Small intestine (tissue), 7 donors: ENCODE measurements around the gene CNTN5. TPM values are rescaled to one million over a fixed set of nuclear protein-coding genes. Genes with fewer than 3 reads are reported as not detected.

Experiments
- DNase-seq, 2 donors: peaks; one replicate each; pipeline versions ENCODE4 v3.0.0 to v3.0.0-alpha.2; 2013
- FAIRE-seq: peaks from 2 replicates; lab custom pipeline; 2012; peaks lifted over from hg19 to GRCh38; lab: Jason Lieb, UNC
- H3K27ac ChIP-seq, 3 donors: one replicate each; pipeline ENCODE4 v1.5.1; 2013; ENCODE audit warnings: low read length in 2 of 3, mild to moderate bottlenecking in 2 of 3, control low read depth in 1 of 3, inconsistent platforms in 1 of 3, low read depth in 1 of 3, moderate library complexity in 1 of 3
- H3K27me3 ChIP-seq, 3 donors: one replicate each; pipeline ENCODE4 v1.6.1; 2013; ENCODE audit warnings: low read length in 3 of 3, inconsistent platforms in 1 of 3; ENCODE audit not compliant: control insufficient read depth in 3 of 3, insufficient read depth in 3 of 3
- H3K36me3 ChIP-seq, 3 donors: one replicate each; pipeline ENCODE4 v1.6.1; 2013; ENCODE audit warnings: low read length in 3 of 3, inconsistent platforms in 1 of 3, low read depth in 1 of 3, mild to moderate bottlenecking in 1 of 3, moderate library complexity in 1 of 3; ENCODE audit not compliant: control insufficient read depth in 3 of 3, insufficient read depth in 2 of 3
- H3K4me1 ChIP-seq, 3 donors: one replicate each; pipeline ENCODE4 v1.6.1; 2013; ENCODE audit warnings: low read length in 2 of 3, inconsistent platforms in 1 of 3, low read depth in 1 of 3, mild to moderate bottlenecking in 1 of 3, moderate library complexity in 1 of 3; ENCODE audit not compliant: control insufficient read depth in 3 of 3, insufficient read depth in 2 of 3
- H3K4me3 ChIP-seq, 3 donors: one replicate each; pipeline ENCODE4 v1.5.1; 2013; ENCODE audit warnings: low read length in 3 of 3, control low read depth in 1 of 3, inconsistent platforms in 1 of 3, low read depth in 1 of 3, mild to moderate bottlenecking in 1 of 3, moderate library complexity in 1 of 3
- H3K9me3 ChIP-seq, 2 donors: one replicate each; pipeline ENCODE4 v1.6.1; 2013; ENCODE audit warnings: low read depth in 1 of 2, low read length in 1 of 2; ENCODE audit not compliant: control insufficient read depth in 2 of 2, insufficient read depth in 1 of 2
- WGBS, 3 donors: extraction: QIAGEN DNeasy Blood & Tissue Kit; methylation state at CpG; one replicate each; pipeline ENCODE4 v1.1.7; 2013; 5-methylcytosine and 5-hydroxymethylcytosine counted together
- polyA plus RNA-seq, 4 donors: library from polyadenylated mRNA; stranded (reverse) in 3 of 4; unstranded in 1 of 4; fragments of 200-250 nt in 3 of 4; fragments of 120-200 nt in 1 of 4; gene quantifications; one replicate each; pipeline versions ENCODE4 v1.2.1 to v1.2.3, GENCODE V29; 2013
- donor health status: healthy with polysubstance abuse.
- donor health status: control.
- donor health status: control.
- donor health status: Bipolar disorder and iron deficiency.
- donor health status: healthy.

CNTN5 gene
- polyA plus RNA-seq, 4 donors, result 0.04 to 0.09 TPM; not detected in 2

DNA sequence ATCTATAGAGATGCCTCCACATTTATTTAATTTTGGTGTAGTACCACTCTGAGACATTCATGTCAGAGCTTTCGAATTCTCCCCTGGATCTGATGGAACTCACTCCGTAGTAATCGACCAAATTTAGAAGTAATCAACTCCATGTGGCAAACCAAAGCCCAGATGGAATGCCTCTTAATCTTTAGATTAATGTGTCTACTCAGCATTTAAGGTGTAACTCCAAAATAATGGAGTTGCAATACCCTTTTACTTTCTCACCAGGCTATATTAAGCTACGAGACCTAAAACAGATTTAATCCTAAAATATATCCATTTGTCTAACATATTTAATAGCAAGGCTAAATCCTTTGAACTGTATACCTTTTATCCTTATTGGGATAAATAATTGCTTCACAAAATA is 473.3 kb downstream of the CNTN5 start:
- H3K27ac ChIP-seq, result no peak overlapping the region
- FAIRE-seq (no peak), DNase-seq (no peak)
- no peaks in the 10 kb centered on the region for H3K4me1 ChIP-seq
- H3K4me3 ChIP-seq, result no peak overlapping the region
- H3K36me3 ChIP-seq, result no peaks in the 10 kb centered on the region
- no peaks in the 10 kb centered on the region for H3K27me3 ChIP-seq
- 90 to 94% (median 93%) methylated on average over 4 of the region's 4 CpGs for WGBS, 3 donors
- no peaks in the 10 kb centered on the region for H3K9me3 ChIP-seq

DNA sequence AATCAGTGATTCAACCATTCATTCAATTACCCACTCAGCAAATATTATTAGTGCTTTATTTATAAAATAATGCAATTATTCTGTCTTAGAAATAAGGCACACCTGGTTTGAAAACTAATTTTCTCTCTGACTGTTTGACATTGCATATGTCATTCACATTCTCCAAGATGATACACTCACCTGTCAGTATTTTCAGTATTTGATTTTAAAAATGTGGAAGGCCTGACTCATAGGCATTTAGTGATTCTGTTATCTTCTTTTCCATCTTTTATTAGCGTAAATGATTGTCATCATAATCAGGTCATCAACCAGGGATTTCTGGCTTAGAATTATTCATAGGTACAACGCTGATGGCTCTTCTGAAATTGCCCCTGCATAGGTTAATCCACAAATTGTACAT is 480.9 kb downstream of the CNTN5 start:
- no peaks in the 10 kb centered on the region for H3K4me1 ChIP-seq
- no peak overlapping the region for H3K4me3 ChIP-seq
- 56 to 69% (median 68%) methylated on average over 2 of the region's 2 CpGs for WGBS, 3 donors
- no peak for FAIRE-seq
- no peak for DNase-seq
- H3K9me3 ChIP-seq, result no peaks in the 10 kb centered on the region
- no peaks in the 10 kb centered on the region for H3K36me3 ChIP-seq
- H3K27me3 ChIP-seq, result no peaks in the 10 kb centered on the region
- no peak overlapping the region for H3K27ac ChIP-seq

DNA sequence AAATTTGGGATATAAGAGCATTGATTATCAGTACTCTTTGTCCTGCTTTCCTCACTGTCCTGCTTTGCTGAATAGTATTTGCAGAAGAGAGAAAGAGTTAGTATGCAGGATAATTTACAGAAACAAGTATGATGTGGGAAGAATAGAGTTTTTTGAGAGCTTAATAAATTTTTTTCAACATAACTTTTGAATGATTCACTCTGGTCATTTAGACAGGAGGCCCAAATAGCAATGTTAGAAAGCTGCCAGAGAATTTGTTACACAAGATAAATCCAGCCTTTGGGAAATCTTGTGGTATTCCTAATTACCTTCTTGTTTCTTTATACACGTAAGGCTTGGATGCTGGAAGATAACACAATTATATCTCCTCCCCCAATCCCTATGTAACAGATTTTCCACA is 484.6 kb downstream of the CNTN5 start:
- no peaks in the 10 kb centered on the region for H3K27me3 ChIP-seq
- no peaks in the 10 kb centered on the region for H3K4me1 ChIP-seq
- no peaks in the 10 kb centered on the region for H3K9me3 ChIP-seq
- FAIRE-seq, result no peak
- no peak for DNase-seq
- H3K36me3 ChIP-seq, result no peaks in the 10 kb centered on the region
- H3K4me3 ChIP-seq, result no peak overlapping the region
- H3K27ac ChIP-seq, result no peak overlapping the region
- 66 to 72% (median 71%) methylated on average over 1 of the region's 1 CpG for WGBS, 3 donors

DNA sequence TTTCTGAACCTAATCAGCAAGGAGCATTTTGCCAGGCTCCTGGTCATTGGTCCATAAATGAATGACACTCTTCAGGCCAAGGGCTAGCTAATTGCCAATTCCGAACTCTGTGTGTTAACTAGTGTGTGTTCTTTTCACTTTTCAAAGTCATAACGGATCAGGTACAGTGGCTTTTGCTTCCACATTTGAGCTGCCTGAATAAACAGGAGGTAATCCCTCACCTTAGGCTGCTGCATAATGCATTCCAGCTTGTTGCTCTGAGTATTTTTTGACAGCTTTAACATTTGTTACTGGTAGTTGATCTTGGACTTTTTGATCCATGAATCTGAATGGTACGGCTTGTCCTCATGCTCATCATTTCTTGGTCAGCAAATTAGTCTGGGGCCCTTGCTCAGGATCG is 485.1 kb downstream of the CNTN5 start:
- Histone ChIP-seq H3K9me3 (no peaks in the 10 kb centered on the region), H3K4me3 (no peak overlapping the region), H3K4me1 (no peaks in the 10 kb centered on the region), H3K36me3 (no peaks in the 10 kb centered on the region), H3K27ac (no peak overlapping the region), H3K27me3 (no peaks in the 10 kb centered on the region)
- DNase-seq (no peak), FAIRE-seq (no peak)
- 75 to 80% (median 79%) methylated on average over 4 of the region's 4 CpGs for WGBS, 3 donors

DNA sequence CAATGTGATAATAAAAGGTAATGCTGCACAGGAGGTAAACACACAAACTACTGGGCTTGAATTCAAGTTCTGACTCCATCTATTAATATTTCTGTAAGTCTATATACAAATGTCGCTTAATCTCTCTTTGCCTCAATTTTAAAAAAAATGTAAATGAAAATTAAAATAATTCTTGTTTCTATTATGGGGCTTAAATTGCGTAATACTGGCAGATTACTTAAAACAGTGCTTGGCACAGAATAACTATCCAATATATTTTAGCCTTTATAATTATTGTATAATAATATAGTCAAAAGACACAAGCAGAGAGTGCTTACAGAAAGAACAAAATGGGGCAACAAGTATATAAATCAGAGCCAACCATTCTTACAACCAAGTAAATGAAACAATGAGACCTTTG is 489.1 kb downstream of the CNTN5 start:
- no peaks in the 10 kb centered on the region for H3K4me1 ChIP-seq
- no peak for DNase-seq
- H3K9me3 ChIP-seq, result no peaks in the 10 kb centered on the region
- no peaks in the 10 kb centered on the region for H3K27me3 ChIP-seq
- no peak overlapping the region for H3K4me3 ChIP-seq
- FAIRE-seq, result no peak
- H3K27ac ChIP-seq, result no peak overlapping the region
- WGBS, 3 donors, result 76 to 89% (median 88%) methylated on average over 2 of the region's 2 CpGs
- no peaks in the 10 kb centered on the region for H3K36me3 ChIP-seq

DNA sequence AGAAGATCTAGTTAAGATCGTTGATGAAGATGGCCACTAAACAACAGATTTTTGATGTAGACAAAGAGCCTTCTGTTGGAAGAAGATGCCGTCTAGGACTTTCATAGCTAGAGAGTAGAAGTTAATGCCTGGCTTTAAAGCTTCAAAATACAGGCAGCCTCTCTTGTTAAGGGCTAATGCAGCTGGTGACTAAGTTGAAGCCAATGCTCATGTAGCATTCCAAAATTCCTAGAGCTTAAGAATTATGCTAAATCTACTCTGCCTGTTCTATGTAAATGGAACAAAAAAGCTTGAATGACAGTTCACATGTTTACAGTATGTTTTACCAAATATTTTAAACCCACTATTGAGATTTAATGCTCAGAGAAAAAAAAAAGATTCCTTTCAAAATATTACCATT is 492.6 kb downstream of the CNTN5 start:
- H3K27me3 ChIP-seq, result no peaks in the 10 kb centered on the region
- WGBS, 3 donors, result 84 to 91% (median 88%) methylated on average over 2 of the region's 2 CpGs
- H3K36me3 ChIP-seq, result no peaks in the 10 kb centered on the region
- FAIRE-seq (no peak), DNase-seq (no peak)
- no peak overlapping the region for H3K4me3 ChIP-seq
- H3K27ac ChIP-seq, result no peak overlapping the region
- H3K4me1 ChIP-seq, result no peaks in the 10 kb centered on the region
- H3K9me3 ChIP-seq, result no peaks in the 10 kb centered on the region

DNA sequence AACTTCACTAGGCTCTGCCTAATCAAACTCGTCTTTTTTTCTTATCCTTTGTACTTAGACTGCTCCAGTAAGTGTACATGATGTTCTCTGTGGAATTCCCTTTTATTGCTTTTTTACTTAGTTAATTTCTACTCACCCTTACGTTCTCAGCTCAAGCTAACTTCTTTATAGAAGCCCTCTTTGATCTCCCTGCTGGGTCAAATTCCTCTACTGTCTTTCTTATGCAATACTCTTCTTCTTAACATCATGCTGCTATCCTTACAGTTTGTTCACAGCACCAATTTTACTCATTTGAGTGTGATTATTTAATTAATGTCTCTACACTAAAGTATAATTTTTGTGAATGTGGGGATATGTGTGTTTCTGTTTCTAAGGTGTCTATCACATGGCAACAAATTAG is 498.3 kb downstream of the CNTN5 start:
- Histone ChIP-seq H3K27me3 (no peaks in the 10 kb centered on the region), H3K4me1 (no peaks in the 10 kb centered on the region), H3K9me3 (no peaks in the 10 kb centered on the region), H3K36me3 (no peaks in the 10 kb centered on the region), H3K27ac (no peak overlapping the region), H3K4me3 (no peak overlapping the region)
- 34 to 49% (median 38%) methylated on average over 2 of the region's 2 CpGs for WGBS, 3 donors
- no peak for DNase-seq
- no peak for FAIRE-seq

DNA sequence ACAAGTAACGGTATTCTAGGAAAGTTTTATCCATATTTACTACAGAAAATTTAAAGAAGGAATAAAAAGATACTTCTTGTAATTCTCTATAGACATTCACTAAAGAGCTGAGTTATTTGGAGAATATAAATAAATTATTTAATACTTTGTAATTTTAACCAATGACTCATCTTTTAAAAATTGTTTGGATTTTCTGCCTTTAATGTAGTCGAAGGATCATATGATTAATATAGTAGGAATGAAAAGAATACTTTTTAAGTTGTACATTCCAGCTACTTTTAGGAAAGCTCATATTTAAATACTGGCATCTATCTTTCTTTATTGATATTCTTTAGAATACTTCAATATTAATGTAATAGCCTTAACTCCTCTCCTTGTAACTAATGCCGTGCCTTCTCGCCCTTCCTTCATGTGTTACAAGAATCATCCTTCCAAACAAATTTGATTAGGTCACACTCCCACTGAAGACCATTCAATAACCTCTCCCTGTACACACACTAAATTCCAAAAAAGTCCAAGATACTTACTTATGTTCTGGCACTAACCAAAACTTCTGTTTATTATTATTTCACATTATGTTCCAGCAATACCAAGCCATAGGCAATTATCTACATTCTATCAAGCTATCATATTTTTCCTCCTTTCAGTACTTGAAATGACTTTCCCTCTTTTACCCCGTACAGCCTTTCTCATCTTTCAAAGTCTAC is 501.9 kb downstream of the CNTN5 start:
- Histone ChIP-seq H3K4me1 (no peaks in the 10 kb centered on the region), H3K27ac (no peak overlapping the region), H3K4me3 (no peak overlapping the region), H3K27me3 (no peaks in the 10 kb centered on the region), H3K9me3 (no peaks in the 10 kb centered on the region), H3K36me3 (no peaks in the 10 kb centered on the region)
- no peak for DNase-seq
- FAIRE-seq, result no peak
- WGBS, 3 donors, result 76 to 79% (median 78%) methylated on average over 5 of the region's 5 CpGs

DNA sequence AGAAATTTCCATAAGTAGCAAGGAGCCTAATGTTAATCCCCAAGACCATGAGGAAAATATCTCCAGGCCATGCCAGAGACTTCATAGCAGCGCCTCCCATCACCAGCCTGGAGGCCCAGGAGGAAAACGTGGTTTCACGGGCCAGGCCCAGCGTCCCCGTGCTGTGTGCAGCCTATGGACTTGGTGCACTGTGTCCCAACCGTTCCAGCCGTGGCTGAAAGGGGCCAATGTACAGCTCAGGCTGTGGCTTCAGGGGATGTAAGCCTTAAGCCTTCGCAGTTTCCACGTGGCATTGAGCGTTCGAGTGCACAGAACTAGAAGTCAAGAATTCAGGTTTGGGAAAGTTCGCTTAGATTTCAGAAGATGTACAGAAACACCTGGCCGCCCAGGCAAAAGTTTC is 510.7 kb downstream of the CNTN5 start:
- Histone ChIP-seq H3K4me3 (no peak overlapping the region), H3K27me3 (no peaks in the 10 kb centered on the region)
- FAIRE-seq, result no peak

More for the DNA sequence above, 510.7 kb downstream of the CNTN5 start:
- Histone ChIP-seq H3K4me1 (no peaks in the 10 kb centered on the region), H3K9me3 (peaks cover 0 to 2% of the 10 kb centered on the region in 2 donors), H3K27ac (no peak overlapping the region), H3K36me3 (no peaks in the 10 kb centered on the region)
- DNase-seq, result no peak
- WGBS, 3 donors, result 83 to 88% (median 85%) methylated on average over 13 of the region's 13 CpGs
